ENCODE measurements around the gene KDM4B. TPM values are rescaled to one million over a fixed set of nuclear protein-coding genes. Genes with fewer than 3 reads are reported as not detected.

KDM4B gene
- total RNA-seq, 2 experiments from 2014 or later = 24.4 to 25.0 TPM

GRCh38 chr19:4962085-4962619 is 6.8 kb upstream of the KDM4B start:
- ChIA-PET CTCF (no interaction called here), POLR2A (no interaction called here)

GRCh38 chr19:4965061-4965460 is 3.9 kb upstream of the KDM4B start:
- CTCF ChIA-PET = no interaction called here
- POLR2A ChIA-PET = interaction anchor here (0.5 kb wide), 1 partner anchor 17 kb away, joined by 4 read pairs; no protein-coding TSS in a partner anchor

GRCh38 chr19:4966591-4966990 is 2.3 kb upstream of the KDM4B start:
- ChIA-PET CTCF (no interaction called here), POLR2A (no interaction called here)

- CTCF ChIA-PET = no interaction called here
Measured at GRCh38 chr19:4967738-4968461, 1.0 kb upstream of the KDM4B start.

GRCh38 chr19:4969292-4969771 is 419 bp downstream of the KDM4B start:
- POLR2A ChIA-PET = interaction anchor here (0.6 to 1.2 kb wide), 4 partner anchors 10 to 600 kb away, joined by 3 to 5 read pairs (median 4); no protein-coding TSS in a partner anchor
- CTCF ChIA-PET = interaction anchor here (1.2 to 1.7 kb wide), 2 partner anchors 32 to 160 kb away, joined by 3 to 4 read pairs; no protein-coding TSS in a partner anchor

More at GRCh38 chr19:4967738-4968461, 1.0 kb upstream of the KDM4B start:
- POLR2A ChIA-PET = interaction anchor here (1.1 to 1.2 kb wide), 2 partner anchors 51 to 57 kb away, joined by 4 to 5 read pairs; no protein-coding TSS in a partner anchor

GRCh38 chr19:4969772-4970531 is 1.0 kb downstream of the KDM4B start:
- CTCF ChIA-PET = interaction anchor here (1.2 to 1.7 kb wide), 2 partner anchors 32 to 160 kb away, joined by 3 to 4 read pairs; no protein-coding TSS in a partner anchor
- POLR2A ChIA-PET = interaction anchor here (0.6 kb wide), 1 partner anchor 11 kb away, joined by 3 read pairs; no protein-coding TSS in a partner anchor

GRCh38 chr19:4970558-4971423 is 1.9 kb downstream of the KDM4B start:
- POLR2A ChIA-PET = no interaction called here
- CTCF ChIA-PET = interaction anchor here (1.7 kb wide), 1 partner anchor 31 kb away, joined by 4 read pairs; no protein-coding TSS in a partner anchor

GRCh38 chr19:4971424-4971793 is 2.5 kb downstream of the KDM4B start:
- ChIA-PET CTCF (no interaction called here), POLR2A (no interaction called here)

- CTCF ChIA-PET = no interaction called here
- POLR2A ChIA-PET = no interaction called here
Measured at GRCh38 chr19:4971816-4972495, 3.0 kb downstream of the KDM4B start.

- ChIA-PET CTCF (no interaction called here), POLR2A (no interaction called here)
Measured at GRCh38 chr19:4972509-4973230, 3.8 kb downstream of the KDM4B start.

- CTCF ChIA-PET = interaction anchor here (0.7 kb wide), 1 partner anchor 14 kb away, joined by 3 read pairs; no protein-coding TSS in a partner anchor
- POLR2A ChIA-PET = interaction anchor here (0.5 to 1.0 kb wide), 2 partner anchors 10 to 179 kb away, joined by 3 read pairs; no protein-coding TSS in a partner anchor
Measured at GRCh38 chr19:4974880-4975469, 6.1 kb downstream of the KDM4B start.

GRCh38 chr19:4975601-4976000 is 6.7 kb downstream of the KDM4B start:
- CTCF ChIA-PET = interaction anchor here (0.7 kb wide), 1 partner anchor 13 kb away, joined by 3 read pairs; no protein-coding TSS in a partner anchor
- POLR2A ChIA-PET = interaction anchor here (1.0 kb wide), 1 partner anchor 10 kb away, joined by 3 read pairs; no protein-coding TSS in a partner anchor

- CTCF ChIA-PET = no interaction called here
- POLR2A ChIA-PET = interaction anchor here (1.0 kb wide), 1 partner anchor 9 kb away, joined by 3 read pairs; no protein-coding TSS in a partner anchor
Measured at GRCh38 chr19:4976401-4977298, 7.7 kb downstream of the KDM4B start.

- ChIA-PET POLR2A (no interaction called here), CTCF (interaction anchor here (0.7 kb wide), 1 partner anchor 92 kb away, joined by 3 read pairs; no protein-coding TSS in a partner anchor)
Measured at GRCh38 chr19:4977299-4978174, 8.6 kb downstream of the KDM4B start.

GRCh38 chr19:4979211-4979807 is 10.4 kb downstream of the KDM4B start:
- CTCF ChIA-PET = no interaction called here
- POLR2A ChIA-PET = no interaction called here

Measured in activated CD8-positive, alpha-beta memory T cell treated with anti-CD3 and anti-CD28 coated beads for 36 hours (primary cell).